Left lobe of liver (tissue), 2 donors: Measurements from ENCODE around the gene SEMA6D. TPM values are rescaled to one million over a fixed set of nuclear protein-coding genes. Genes with fewer than 3 reads are reported as not detected.

Source experiments
- ATAC-seq: fragments of 200-7000 bp; cut with Tn5 transposase; one replicate; pipeline ENCODE4 v1.9.1; 2020; ENCODE audit warnings: mild to moderate bottlenecking, moderate library complexity
- DNase-seq: peaks from one replicate; pipeline ENCODE4 v3.0.0-alpha.2; 2020; ENCODE audit warnings: low spot score
- total RNA-seq: library from RNA; stranded (reverse); gene quantifications from one replicate; pipeline ENCODE4 v1.2.1, GENCODE V29; 2021
- donor health status: DM: no; HTN: no; CAD: no; lungs with moderate emphysema.
- donor health status: DM: no; HTN: yes; CAD: no.

Gene SEMA6D
- total RNA-seq, 1 donor from 2014 or later = 2.7 TPM

GRCh38 chr15:47819158-47819557 lies 101.9 kb downstream of the SEMA6D start:
- no peak for ATAC-seq

GRCh38 chr15:47820057-47820746 lies 102.9 kb downstream of the SEMA6D start:
- no peak for ATAC-seq
- DNase-seq = no peak

More at GRCh38 chr15:47819158-47819557, 101.9 kb downstream of the SEMA6D start:
- no peak for DNase-seq

- DNase-seq = no peak
- ATAC-seq = no peak
These were observed 103.5 kb downstream of the SEMA6D start for GRCh38 chr15:47820747-47821319.

GRCh38 chr15:47822048-47822447 lies 104.7 kb downstream of the SEMA6D start:
- DNase-seq (no peak), ATAC-seq (no peak)
